WTC11 (cell line): Measurements from ENCODE around the gene PUM1. TPM values are rescaled to one million over a fixed set of nuclear protein-coding genes. Genes with fewer than 3 reads are reported as not detected.

Source experiments
- ATAC-seq: fragments of 200-7000 bp; cut with Tn5 transposase; 2 replicates; pipeline ENCODE4 v1.10.0; 2021; ENCODE audit warnings: mild to moderate bottlenecking, moderate library complexity
- CTCF ChIA-PET: fragments of 300-600 bp; sonication (Branson Sonifier 250); formaldehyde crosslinking; loops from one replicate; lab custom pipeline; 2021; ENCODE audit warnings: antibody characterized with exemption; lab: Charles Lee
- POLR2A ChIA-PET: fragments of 350-600 bp; sonication (Branson Sonifier 250); formaldehyde crosslinking; loops from one replicate; lab custom pipeline; 2021; ENCODE audit warnings: antibody characterized with exemption; lab: Charles Lee
- DNase-seq: peaks from one replicate; pipeline ENCODE4 v3.0.0; 2021; ENCODE audit warnings: low spot score
- H3K27ac Mint-ChIP-seq: 2 replicates; pipeline ENCODE4 v1.8.0; 2021; ENCODE audit warnings: mixed read lengths
- H3K27me3 Mint-ChIP-seq: 2 replicates; pipeline ENCODE4 v1.8.0; 2021; ENCODE audit warnings: low read depth, mild to moderate bottlenecking, moderate library complexity, mixed read lengths
- H3K36me3 Mint-ChIP-seq: 2 replicates; pipeline ENCODE4 v1.8.0; 2021; ENCODE audit warnings: mixed read lengths
- H3K4me1 Mint-ChIP-seq: 2 replicates; pipeline ENCODE4 v1.8.0; 2022; ENCODE audit warnings: mixed read lengths
- H3K4me3 Mint-ChIP-seq: 2 replicates; pipeline ENCODE4 v1.8.0; 2021; ENCODE audit warnings: mild to moderate bottlenecking, moderate library complexity, mixed read lengths
- H3K9me3 Mint-ChIP-seq: 2 replicates; pipeline ENCODE4 v1.8.0; 2021; ENCODE audit warnings: mixed read lengths
- AFF4 ChIP-seq: sonication (generic); formaldehyde crosslinking; IDR thresholded peaks from 2 replicates; pipeline ENCODE4 v1.8.1; 2023; ENCODE audit warnings: mild to moderate bottlenecking, missing genetic modification reagents, borderline replicate concordance
- ARID4B ChIP-seq: sonication (generic); formaldehyde crosslinking; IDR thresholded peaks from 2 replicates; pipeline ENCODE4 v1.8.0; 2023; ENCODE audit warnings: missing genetic modification reagents, mild to moderate bottlenecking, borderline replicate concordance
- IRF2 ChIP-seq: sonication (generic); formaldehyde crosslinking; IDR thresholded peaks from 2 replicates; pipeline ENCODE4 v1.8.0; 2022; ENCODE audit warnings: low read depth, missing genetic modification reagents, borderline replicate concordance
- MYBL2 ChIP-seq: sonication (generic); formaldehyde crosslinking; IDR thresholded peaks from 2 replicates; pipeline ENCODE4 v1.8.1; 2023; ENCODE audit warnings: mild to moderate bottlenecking, moderate library complexity, missing genetic modification reagents
- NFE2L1 ChIP-seq: sonication (generic); formaldehyde crosslinking; IDR thresholded peaks from 2 replicates; pipeline ENCODE4 v1.8.1; 2023; ENCODE audit warnings: missing genetic modification reagents
- NR1H2 ChIP-seq: sonication (generic); formaldehyde crosslinking; IDR thresholded peaks from 2 replicates; pipeline ENCODE4 v1.9.0; 2021; ENCODE audit warnings: mild to moderate bottlenecking, moderate library complexity, missing genetic modification reagents
- OVOL2 ChIP-seq: fragments of 250-450 bp; sonication (Bioruptor Pico); IDR thresholded peaks from 2 replicates; pipeline ENCODE4 v1.9.0; 2021; ENCODE audit warnings: mild to moderate bottlenecking, borderline replicate concordance
- PRDM15 ChIP-seq: sonication (generic); formaldehyde crosslinking; IDR thresholded peaks from 2 replicates; pipeline ENCODE4 v1.8.0; 2022; ENCODE audit warnings: missing genetic modification reagents
- SMAD3 ChIP-seq: sonication (generic); formaldehyde crosslinking; IDR thresholded peaks from 2 replicates; pipeline ENCODE4 v1.8.0; 2022; ENCODE audit warnings: missing genetic modification reagents, mild to moderate bottlenecking, borderline replicate concordance
- SMAD4 ChIP-seq: sonication (generic); formaldehyde crosslinking; IDR thresholded peaks from 2 replicates; pipeline ENCODE4 v1.8.0; 2022; ENCODE audit warnings: mild to moderate bottlenecking, missing genetic modification reagents
- ZNF138 ChIP-seq: sonication (generic); formaldehyde crosslinking; conservative IDR thresholded peaks from 2 replicates; pipeline ENCODE4 v1.8.1; 2022; ENCODE audit warnings: mild to moderate bottlenecking, moderate library complexity, missing genetic modification reagents
- ZNF263 ChIP-seq: sonication (generic); formaldehyde crosslinking; IDR thresholded peaks from 2 replicates; pipeline ENCODE4 v1.8.1; 2022; ENCODE audit warnings: low read depth, mild to moderate bottlenecking, moderate library complexity, missing genetic modification reagents
- ZNF317 ChIP-seq: sonication (generic); formaldehyde crosslinking; IDR thresholded peaks from 2 replicates; pipeline ENCODE4 v1.8.1; 2023; ENCODE audit warnings: low read depth, mild to moderate bottlenecking, moderate library complexity, missing genetic modification reagents, borderline replicate concordance
- ZNF396 ChIP-seq: fragments of 250-450 bp; sonication (Bioruptor Pico); IDR thresholded peaks from 2 replicates; pipeline ENCODE4 v1.8.0; 2021; ENCODE audit warnings: mild to moderate bottlenecking, moderate library complexity, borderline replicate concordance
- ZNF416 ChIP-seq: fragments of 250-450 bp; sonication (Bioruptor Pico); IDR thresholded peaks from 2 replicates; pipeline ENCODE4 v1.9.0; 2021; ENCODE audit warnings: mild to moderate bottlenecking, inconsistent platforms
- ZNF423 ChIP-seq: fragments of 250-450 bp; sonication (Bioruptor Pico); IDR thresholded peaks from 2 replicates; pipeline ENCODE4 v2.1.2; 2022; ENCODE audit warnings: mild to moderate bottlenecking, moderate library complexity
- ZNF671 ChIP-seq: fragments of 250-450 bp; sonication (Bioruptor Pico); IDR thresholded peaks from 2 replicates; pipeline ENCODE4 v1.8.0; 2021; ENCODE audit warnings: mild to moderate bottlenecking
- total RNA-seq: library from RNA; stranded (reverse); gene quantifications from 3 replicates; pipeline ENCODE4 v1.2.3, GENCODE V29; 2021
- TF ChIP-seq, protein P1 (sequence below): sonication (generic); formaldehyde crosslinking; IDR thresholded peaks from 2 replicates; pipeline ENCODE4 v1.8.0; 2023; ENCODE audit warnings: missing genetic modification reagents
- TF ChIP-seq, protein P2 (sequence below): sonication (generic); formaldehyde crosslinking; IDR thresholded peaks from 2 replicates; pipeline ENCODE4 v1.8.1; 2023; ENCODE audit warnings: mild to moderate bottlenecking, missing genetic modification reagents, moderate library complexity

PUM1 gene
- total RNA-seq, 1 experiment from 2014 or later: 147 TPM

GRCh38 chr1:30971496-30971895, 94.0 kb downstream of the PUM1 start:
- Mint-ChIP-seq H3K27me3 (no peaks in the 10 kb centered on the region), H3K4me1 (peaks cover 12% of the 10 kb centered on the region), H3K9me3 (no peaks in the 10 kb centered on the region), H3K27ac (no peak overlapping the region; the same call in 1 of the 2 replicates), H3K36me3 (peaks cover 59% of the 10 kb centered on the region), H3K4me3 (no peak overlapping the region)
- ChIA-PET CTCF (no interaction called here), POLR2A (no interaction called here)
- DNase-seq (no peak), ATAC-seq (no peak)
- TF ChIP-seq ZNF317 (CRISPR knock-in tag): no peak
- TF ChIP-seq, protein P1, sequence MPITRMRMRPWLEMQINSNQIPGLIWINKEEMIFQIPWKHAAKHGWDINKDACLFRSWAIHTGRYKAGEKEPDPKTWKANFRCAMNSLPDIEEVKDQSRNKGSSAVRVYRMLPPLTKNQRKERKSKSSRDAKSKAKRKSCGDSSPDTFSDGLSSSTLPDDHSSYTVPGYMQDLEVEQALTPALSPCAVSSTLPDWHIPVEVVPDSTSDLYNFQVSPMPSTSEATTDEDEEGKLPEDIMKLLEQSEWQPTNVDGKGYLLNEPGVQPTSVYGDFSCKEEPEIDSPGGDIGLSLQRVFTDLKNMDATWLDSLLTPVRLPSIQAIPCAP (CRISPR knock-in tag): no peak
- no peak for TF ChIP-seq OVOL2 (CRISPR knock-in tag)
- TF ChIP-seq PRDM15: no peak
- TF ChIP-seq SMAD3: no peak
- TF ChIP-seq ARID4B (CRISPR knock-in tag): no peak
- TF ChIP-seq IRF2: no peak
- TF ChIP-seq ZNF263 (CRISPR knock-in tag): no peak
- TF ChIP-seq NR1H2 (CRISPR knock-in tag): no peak
- no peak for TF ChIP-seq ZNF416 (CRISPR knock-in tag)
- TF ChIP-seq ZNF671 (CRISPR knock-in tag): no peak
- no peak for TF ChIP-seq ZNF138 (CRISPR knock-in tag)
- no peak for TF ChIP-seq NFE2L1 (CRISPR knock-in tag)
- no peak for TF ChIP-seq SMAD4
- no peak for TF ChIP-seq ZNF396 (CRISPR knock-in tag)
- TF ChIP-seq, protein P2, sequence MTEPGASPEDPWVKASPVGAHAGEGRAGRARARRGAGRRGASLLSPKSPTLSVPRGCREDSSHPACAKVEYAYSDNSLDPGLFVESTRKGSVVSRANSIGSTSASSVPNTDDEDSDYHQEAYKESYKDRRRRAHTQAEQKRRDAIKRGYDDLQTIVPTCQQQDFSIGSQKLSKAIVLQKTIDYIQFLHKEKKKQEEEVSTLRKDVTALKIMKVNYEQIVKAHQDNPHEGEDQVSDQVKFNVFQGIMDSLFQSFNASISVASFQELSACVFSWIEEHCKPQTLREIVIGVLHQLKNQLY (CRISPR knock-in tag): no peak
- no peak for TF ChIP-seq ZNF423 (CRISPR knock-in tag)
- no peak for TF ChIP-seq MYBL2
- no peak for TF ChIP-seq AFF4 (CRISPR knock-in tag)
